Keratinocyte (primary cell): ENCODE measurements around the gene PRAMEF8. TPM values are rescaled to one million over a fixed set of nuclear protein-coding genes. Genes with fewer than 3 reads are reported as not detected.
"Not testable (repeated sequence)": the region's sequence is repeated elsewhere in the genome, so short reads cannot be mapped to it uniquely, and the experiment has no call there.

Experiments
- DNase-seq: peaks from one replicate; pipeline ENCODE4 v3.0.0-alpha.2; 2011; ENCODE audit warnings: low read depth, missing footprints, low spot score
- FAIRE-seq: peaks from 2 replicates; lab custom pipeline; 2011; peaks lifted over from hg19 to GRCh38; lab: Jason Lieb, UNC
- H2AFZ ChIP-seq: 2 replicates; pipeline ENCODE4 v1.6.0; 2012; ENCODE audit warnings: low read length, control low read depth, inconsistent platforms; ENCODE audit not compliant: control insufficient read depth
- H3K27ac ChIP-seq: 2 replicates; pipeline ENCODE4 v1.5.1; 2011; ENCODE audit warnings: low read length; ENCODE audit not compliant: control insufficient read depth, insufficient read depth
- H3K27me3 ChIP-seq: 3 replicates; pipeline ENCODE4 v1.6.0; 2011; ENCODE audit warnings: low read length; ENCODE audit not compliant: control insufficient read depth, insufficient read depth; ENCODE audit errors: extremely low read depth
- H3K36me3 ChIP-seq, 2 experiments: 2 replicates in 1 of 2; 3 replicates in 1 of 2; pipeline ENCODE4 v1.5.1; 2011; ENCODE audit warnings: low read length in 2 of 2, mild to moderate bottlenecking in 1 of 2; ENCODE audit not compliant: control insufficient read depth in 2 of 2, insufficient read depth in 2 of 2; ENCODE audit errors: extremely low read depth in 1 of 2
- H3K4me1 ChIP-seq: 3 replicates; pipeline ENCODE4 v1.5.1; 2011; ENCODE audit warnings: low read length; ENCODE audit not compliant: control insufficient read depth, insufficient read depth; ENCODE audit errors: extremely low read depth
- H3K4me2 ChIP-seq: 3 replicates; pipeline ENCODE4 v1.6.0; 2011; ENCODE audit warnings: low read depth, low read length; ENCODE audit not compliant: control insufficient read depth, insufficient read depth; ENCODE audit errors: extremely low read depth
- H3K4me3 ChIP-seq, 3 experiments: fragments of 200-600 bp in 1 of 3; sonication (generic) in 1 of 3; 2 replicates in 2 of 3; 3 replicates in 1 of 3; pipeline ENCODE4 v1.5.1; 2011 to 2016; ENCODE audit warnings: low read length in 3 of 3, mild to moderate bottlenecking in 3 of 3, control low read depth in 2 of 3, inconsistent platforms in 1 of 3, low read depth in 1 of 3, mixed read lengths in 1 of 3, mixed run types in 1 of 3, moderate library complexity in 1 of 3; ENCODE audit not compliant: control insufficient read depth in 2 of 3, insufficient read depth in 2 of 3; ENCODE audit errors: extremely low read depth in 1 of 3
- H3K79me2 ChIP-seq: 2 replicates; pipeline ENCODE4 v1.6.0; 2012; ENCODE audit warnings: low read length; ENCODE audit not compliant: control insufficient read depth, insufficient read depth
- H3K9ac ChIP-seq: 3 replicates; pipeline ENCODE4 v1.6.0; 2011; ENCODE audit warnings: low read length; ENCODE audit not compliant: control insufficient read depth, insufficient read depth; ENCODE audit errors: extremely low read depth
- H3K9me1 ChIP-seq: 3 replicates; pipeline ENCODE4 v1.6.0; 2011; ENCODE audit warnings: low read length; ENCODE audit not compliant: control insufficient read depth, insufficient read depth; ENCODE audit errors: extremely low read depth
- H3K9me3 ChIP-seq: 2 replicates; pipeline ENCODE4 v1.5.1; 2012; ENCODE audit warnings: low read depth, low read length; ENCODE audit not compliant: control insufficient read depth
- H4K20me1 ChIP-seq: 3 replicates; pipeline ENCODE4 v1.6.0; 2011; ENCODE audit warnings: low read length; ENCODE audit not compliant: control insufficient read depth, insufficient read depth; ENCODE audit errors: extremely low read depth
- dilution Hi-C: fragments of 300-500 bp; cut with MboI; formaldehyde crosslinking; loops from one replicate; pipeline ENCODE4 v1.7.0; 2020; ENCODE audit warnings: low sequenced_read_pairs; ENCODE audit not compliant: extremely low pct_ligation_motif_present
- polyA plus RNA-seq, 5 experiments: library from polyadenylated mRNA; depleted of rRNA in 3 of 5; stranded (reverse) in 3 of 5; stranded (forward) in 1 of 5; unstranded in 1 of 5; fragments of >200 nt; gene quantifications; 1 replicate in 1 of 5; 2 replicates in 3 of 5; 3 replicates in 1 of 5; pipeline versions ENCODE4 v1.2.1 to v1.2.3, GENCODE V29; 2011 to 2012; ENCODE audit warnings: missing spikeins in 2 of 5, low read depth in 1 of 5, low replicate concordance in 1 of 5

The PRAMEF8 gene
- polyA plus RNA-seq, 1 donor (not counting 4 experiments of a cell fraction or from before 2014, with no cell fraction given), result not detected

- dilution Hi-C loops, H3K9ac ChIP-seq, H3K79me2 ChIP-seq, H3K9me1 ChIP-seq, H3K4me2 ChIP-seq, H3K4me3 ChIP-seq, H3K9me3 ChIP-seq, H2AFZ ChIP-seq, H3K36me3 ChIP-seq, H3K27me3 ChIP-seq, H3K4me1 ChIP-seq, H4K20me1 ChIP-seq, H3K27ac ChIP-seq, FAIRE-seq, DNase-seq: not testable (repeated sequence)
These were observed 12.4 kb upstream of the PRAMEF8 start for GRCh38 chr1:13297216-13297931.

DNA sequence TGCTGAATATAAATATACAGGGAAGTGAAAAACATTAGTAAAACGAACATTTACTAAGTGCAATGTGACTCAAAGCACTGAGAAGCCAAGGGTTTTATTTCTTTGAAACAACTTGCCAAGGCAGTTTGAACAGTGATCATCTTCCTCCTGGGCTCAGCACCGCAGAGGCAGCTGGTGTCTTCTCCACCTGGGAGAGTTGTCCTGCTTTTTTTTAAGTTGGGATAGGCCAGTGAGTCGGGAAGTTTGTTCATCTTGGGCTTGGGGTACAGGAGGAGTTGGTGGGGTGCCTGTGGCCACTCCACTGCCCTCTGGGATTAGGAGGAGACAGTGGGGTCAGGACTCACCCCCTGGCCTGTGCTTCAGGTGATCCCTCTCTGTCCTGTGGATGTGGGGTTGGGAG is 4.1 kb upstream of the PRAMEF8 start:
- DNase-seq, H3K9ac ChIP-seq, H2AFZ ChIP-seq, H3K4me3 ChIP-seq, H3K27me3 ChIP-seq, FAIRE-seq, H3K9me3 ChIP-seq, H3K27ac ChIP-seq, dilution Hi-C loops, H3K36me3 ChIP-seq, H3K4me1 ChIP-seq, H3K4me2 ChIP-seq, H3K9me1 ChIP-seq, H3K79me2 ChIP-seq, H4K20me1 ChIP-seq: not testable (repeated sequence)

DNA sequence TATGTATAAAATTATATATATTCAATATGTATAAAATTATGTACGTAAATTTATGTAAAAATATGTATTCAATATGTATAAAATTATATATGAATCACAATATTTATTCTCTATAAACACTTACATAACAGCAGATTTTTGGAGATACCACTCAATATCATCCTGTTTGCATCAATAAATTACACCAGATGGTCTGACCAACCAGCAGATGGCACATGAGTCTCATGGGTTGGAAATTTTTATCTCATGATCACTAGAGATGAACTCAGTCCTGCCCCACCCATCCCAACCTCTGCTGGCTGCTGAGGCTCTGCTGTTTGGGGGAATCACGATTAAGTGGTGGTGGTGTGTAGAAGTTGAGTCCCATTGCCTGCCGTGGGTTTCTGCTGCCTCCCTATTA is 5.3 kb downstream of the PRAMEF8 start:
- H3K9me3 ChIP-seq, dilution Hi-C loops, H3K9me1 ChIP-seq, H3K4me1 ChIP-seq, H3K79me2 ChIP-seq, H3K36me3 ChIP-seq, H3K27ac ChIP-seq, DNase-seq, H4K20me1 ChIP-seq, H3K4me3 ChIP-seq, FAIRE-seq, H3K27me3 ChIP-seq, H3K9ac ChIP-seq, H3K4me2 ChIP-seq, H2AFZ ChIP-seq: not testable (repeated sequence)

DNA sequence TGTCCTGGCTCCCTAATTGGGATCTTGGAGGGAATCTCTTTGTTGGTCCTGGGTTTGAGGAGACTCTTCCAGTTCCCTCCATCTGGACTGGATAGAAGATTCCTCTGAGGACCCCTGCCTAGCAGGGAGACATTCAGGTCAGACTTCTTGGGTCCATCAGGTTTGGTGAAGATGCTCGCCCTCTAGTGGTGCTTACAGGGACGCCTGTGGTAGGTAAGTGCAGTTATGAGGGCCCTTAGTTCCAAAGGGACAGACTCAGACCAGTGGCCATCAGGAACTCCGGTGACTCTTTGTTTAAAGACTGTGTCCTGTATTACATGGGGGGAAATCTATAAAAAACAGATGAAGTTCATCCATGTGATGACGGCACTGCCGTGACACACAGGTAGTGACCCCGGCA is 7.9 kb downstream of the PRAMEF8 start:
- H3K4me1 ChIP-seq, H3K79me2 ChIP-seq, H3K4me3 ChIP-seq, H3K4me2 ChIP-seq, H3K9ac ChIP-seq, H3K27me3 ChIP-seq, dilution Hi-C loops, H3K36me3 ChIP-seq, DNase-seq, FAIRE-seq, H2AFZ ChIP-seq, H3K9me1 ChIP-seq, H3K9me3 ChIP-seq, H3K27ac ChIP-seq, H4K20me1 ChIP-seq: not testable (repeated sequence)

- H3K27ac ChIP-seq, H3K9me3 ChIP-seq, H3K79me2 ChIP-seq, FAIRE-seq, H3K27me3 ChIP-seq, H4K20me1 ChIP-seq, H3K4me2 ChIP-seq, H3K36me3 ChIP-seq, H3K4me3 ChIP-seq, H3K9me1 ChIP-seq, H2AFZ ChIP-seq, H3K4me1 ChIP-seq, dilution Hi-C loops, DNase-seq, H3K9ac ChIP-seq: not testable (repeated sequence)
These were observed 19.8 kb downstream of the PRAMEF8 start for GRCh38 chr1:13265124-13265523.
